Neural progenitor cell (in vitro differentiated cells): Measurements from ENCODE around the gene SLC7A1.

Experiments
- EZH2 ChIP-seq: fragments of 200-600 bp; sonication (generic); IDR thresholded peaks from 2 replicates; pipeline ENCODE4 v1.6.1; 2017; ENCODE audit warnings: antibody characterized with exemption, mild to moderate bottlenecking, moderate library complexity
- EZH2phosphoT487 ChIP-seq: fragments of 200-600 bp; sonication (generic); IDR thresholded peaks from 2 replicates; pipeline ENCODE4 v1.6.1; 2017; ENCODE audit warnings: antibody characterized with exemption
- TF ChIP-seq, protein P1 (sequence below): fragments of 200-600 bp; sonication (generic); IDR thresholded peaks from 2 replicates; pipeline ENCODE4 v1.5.1; 2017; ENCODE audit warnings: antibody characterized with exemption, mild to moderate bottlenecking

DNA sequence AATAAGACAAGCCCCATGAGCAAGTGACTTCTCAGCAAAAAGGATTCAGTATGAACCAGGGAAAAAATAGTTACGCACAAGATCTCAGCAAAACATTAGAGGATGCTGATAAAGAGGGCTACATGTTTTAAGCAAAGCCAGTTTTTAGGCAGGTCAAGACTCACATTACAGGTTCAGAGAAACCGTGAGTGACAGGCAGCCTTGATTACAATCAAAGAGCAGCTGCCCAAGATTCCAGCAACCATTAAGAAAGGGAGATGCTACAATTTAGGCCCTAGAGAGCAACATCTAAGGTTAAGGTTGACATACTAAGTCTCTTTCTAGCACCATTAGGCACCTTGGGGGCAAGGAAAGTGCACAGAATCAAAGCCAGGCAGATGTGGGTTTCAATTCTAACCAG lies 2.8 kb upstream of the SLC7A1 start:
- no peak for TF ChIP-seq EZH2
- TF ChIP-seq, protein P1, sequence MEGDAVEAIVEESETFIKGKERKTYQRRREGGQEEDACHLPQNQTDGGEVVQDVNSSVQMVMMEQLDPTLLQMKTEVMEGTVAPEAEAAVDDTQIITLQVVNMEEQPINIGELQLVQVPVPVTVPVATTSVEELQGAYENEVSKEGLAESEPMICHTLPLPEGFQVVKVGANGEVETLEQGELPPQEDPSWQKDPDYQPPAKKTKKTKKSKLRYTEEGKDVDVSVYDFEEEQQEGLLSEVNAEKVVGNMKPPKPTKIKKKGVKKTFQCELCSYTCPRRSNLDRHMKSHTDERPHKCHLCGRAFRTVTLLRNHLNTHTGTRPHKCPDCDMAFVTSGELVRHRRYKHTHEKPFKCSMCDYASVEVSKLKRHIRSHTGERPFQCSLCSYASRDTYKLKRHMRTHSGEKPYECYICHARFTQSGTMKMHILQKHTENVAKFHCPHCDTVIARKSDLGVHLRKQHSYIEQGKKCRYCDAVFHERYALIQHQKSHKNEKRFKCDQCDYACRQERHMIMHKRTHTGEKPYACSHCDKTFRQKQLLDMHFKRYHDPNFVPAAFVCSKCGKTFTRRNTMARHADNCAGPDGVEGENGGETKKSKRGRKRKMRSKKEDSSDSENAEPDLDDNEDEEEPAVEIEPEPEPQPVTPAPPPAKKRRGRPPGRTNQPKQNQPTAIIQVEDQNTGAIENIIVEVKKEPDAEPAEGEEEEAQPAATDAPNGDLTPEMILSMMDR: no peak
- no peak for TF ChIP-seq EZH2phosphoT487
